ENCODE results near the gene CHN1. TPM values are rescaled to one million over a fixed set of nuclear protein-coding genes. Genes with fewer than 3 reads are reported as not detected.
A peak's percentile ranks its signal among the peaks of the same experiment; 100 is the strongest.

CHN1 gene
- total and polyA plus RNA-seq, 7 donors = 2.1 to 15.6 (median 11.4) TPM

DNA sequence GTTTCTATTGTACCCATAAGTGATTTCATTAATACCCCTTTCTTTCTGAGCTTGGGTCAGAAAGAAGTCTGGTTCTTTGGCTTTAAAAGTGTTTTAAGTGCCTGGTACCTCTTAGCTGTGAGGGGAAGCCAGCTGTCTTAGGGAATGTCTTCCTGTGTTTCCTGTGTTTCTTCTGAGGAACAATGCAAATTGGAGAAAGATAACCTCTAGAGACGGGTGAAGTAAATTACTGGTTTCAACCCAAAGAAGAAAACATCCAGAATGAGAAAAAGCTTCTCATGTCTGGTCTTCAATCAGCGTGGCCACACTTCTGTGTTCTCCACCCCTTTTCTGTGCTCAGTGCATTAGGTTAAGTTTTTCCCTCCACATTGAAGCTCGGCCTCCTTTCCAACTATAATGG lies 10.2 kb upstream of the CHN1 start:
- intact Hi-C loops (cut with DNase I) = no loop called here
- TF ChIP-seq POLR2A (IDR thresholded peaks at IDR 0.05) (no peak), POLR2AphosphoS5 (IDR thresholded peaks at IDR 0.05) (no peak)
- peaks cover 0 to 4% (median 0%) of the 10 kb centered on the region in 4 donors for H3K4me1 ChIP-seq
- 79 to 87% methylated on average over 3 of the region's 3 CpGs for whole genome bisulfite sequencing, 2 donors
- DNase-seq = no peak
- H3K27ac ChIP-seq = no peak overlapping the region
- H3K36me3 ChIP-seq = no peaks in the 10 kb centered on the region
- no peak overlapping the region for H3K4me3 ChIP-seq
- no peaks in the 10 kb centered on the region for H3K27me3 ChIP-seq
- no peaks in the 10 kb centered on the region for H3K9me3 ChIP-seq

DNA sequence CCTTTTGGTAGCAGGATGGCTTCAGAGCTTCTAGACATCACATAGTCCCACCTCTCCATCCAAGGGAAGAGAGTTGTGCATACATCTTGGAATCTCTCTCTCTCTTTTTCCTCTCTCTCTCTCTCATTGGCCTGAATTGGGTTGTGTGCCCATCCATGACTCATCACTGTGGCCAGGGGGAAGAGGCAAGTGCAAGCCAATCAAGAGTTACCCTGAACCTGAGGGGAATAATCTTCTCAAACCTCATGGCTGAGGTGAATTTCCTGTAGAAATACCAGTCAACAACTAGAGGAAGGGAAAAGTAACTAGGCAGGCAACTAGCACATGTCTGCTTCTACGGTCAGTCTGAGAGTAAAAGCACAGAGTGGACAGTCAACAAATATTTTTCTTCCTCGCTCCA lies 7.3 kb upstream of the CHN1 start:
- no peaks in the 10 kb centered on the region for H3K27me3 ChIP-seq
- H3K4me3 ChIP-seq = no peak overlapping the region
- H3K9me3 ChIP-seq = no peaks in the 10 kb centered on the region
- H3K4me1 ChIP-seq = peaks cover 0 to 11% (median 4%) of the 10 kb centered on the region in 4 donors
- no peak overlapping the region for H3K27ac ChIP-seq
- TF ChIP-seq POLR2A (IDR thresholded peaks at IDR 0.05) (no peak), POLR2AphosphoS5 (IDR thresholded peaks at IDR 0.05) (no peak), EP300 (IDR thresholded peaks at IDR 0.05) (no peak)
- TF ChIP-seq, protein P1, sequence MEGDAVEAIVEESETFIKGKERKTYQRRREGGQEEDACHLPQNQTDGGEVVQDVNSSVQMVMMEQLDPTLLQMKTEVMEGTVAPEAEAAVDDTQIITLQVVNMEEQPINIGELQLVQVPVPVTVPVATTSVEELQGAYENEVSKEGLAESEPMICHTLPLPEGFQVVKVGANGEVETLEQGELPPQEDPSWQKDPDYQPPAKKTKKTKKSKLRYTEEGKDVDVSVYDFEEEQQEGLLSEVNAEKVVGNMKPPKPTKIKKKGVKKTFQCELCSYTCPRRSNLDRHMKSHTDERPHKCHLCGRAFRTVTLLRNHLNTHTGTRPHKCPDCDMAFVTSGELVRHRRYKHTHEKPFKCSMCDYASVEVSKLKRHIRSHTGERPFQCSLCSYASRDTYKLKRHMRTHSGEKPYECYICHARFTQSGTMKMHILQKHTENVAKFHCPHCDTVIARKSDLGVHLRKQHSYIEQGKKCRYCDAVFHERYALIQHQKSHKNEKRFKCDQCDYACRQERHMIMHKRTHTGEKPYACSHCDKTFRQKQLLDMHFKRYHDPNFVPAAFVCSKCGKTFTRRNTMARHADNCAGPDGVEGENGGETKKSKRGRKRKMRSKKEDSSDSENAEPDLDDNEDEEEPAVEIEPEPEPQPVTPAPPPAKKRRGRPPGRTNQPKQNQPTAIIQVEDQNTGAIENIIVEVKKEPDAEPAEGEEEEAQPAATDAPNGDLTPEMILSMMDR (IDR thresholded peaks at IDR 0.05) = no peak
- no peaks in the 10 kb centered on the region for H3K36me3 ChIP-seq
- intact Hi-C loops (cut with DNase I) = no loop called here
- DNase-seq = no peak
- 90 to 95% methylated on average over 2 of the region's 2 CpGs for WGBS, 2 donors

DNA sequence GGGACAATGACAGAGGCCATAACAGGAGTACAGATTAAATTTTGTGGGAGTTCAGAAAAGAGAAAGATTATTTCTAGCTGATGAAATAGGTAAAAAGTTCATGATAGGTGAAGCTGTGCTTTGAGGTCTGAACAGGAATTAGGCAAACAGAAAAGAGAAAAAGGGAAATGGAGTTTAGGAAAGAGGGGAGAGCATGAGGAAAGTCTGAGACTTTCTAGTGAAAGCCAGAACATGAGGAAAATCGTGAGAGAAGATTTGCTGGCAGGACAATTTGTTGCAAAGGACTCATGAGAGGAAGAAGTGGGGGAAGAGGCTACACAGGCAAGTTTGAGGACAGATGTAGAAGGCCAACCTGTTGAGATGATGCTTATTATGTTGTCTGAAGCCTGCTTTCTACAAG lies 6.3 kb upstream of the CHN1 start:
- H3K27me3 ChIP-seq = no peaks in the 10 kb centered on the region
- DNase-seq = no peak
- H3K9me3 ChIP-seq = no peaks in the 10 kb centered on the region
- 53 to 59% methylated on average over 1 of the region's 1 CpG for WGBS, 2 donors
- TF ChIP-seq POLR2AphosphoS5 (IDR thresholded peaks at IDR 0.05) (no peak), POLR2A (IDR thresholded peaks at IDR 0.05) (no peak)
- TF ChIP-seq, protein P1 (IDR thresholded peaks at IDR 0.05) = no peak
- H3K4me3 ChIP-seq = no peak overlapping the region
- no peak overlapping the region for H3K27ac ChIP-seq
- intact Hi-C loops (cut with DNase I) = no loop called here
- H3K36me3 ChIP-seq = no peaks in the 10 kb centered on the region
- peaks cover 0 to 11% (median 4%) of the 10 kb centered on the region in 4 donors for H3K4me1 ChIP-seq

DNA sequence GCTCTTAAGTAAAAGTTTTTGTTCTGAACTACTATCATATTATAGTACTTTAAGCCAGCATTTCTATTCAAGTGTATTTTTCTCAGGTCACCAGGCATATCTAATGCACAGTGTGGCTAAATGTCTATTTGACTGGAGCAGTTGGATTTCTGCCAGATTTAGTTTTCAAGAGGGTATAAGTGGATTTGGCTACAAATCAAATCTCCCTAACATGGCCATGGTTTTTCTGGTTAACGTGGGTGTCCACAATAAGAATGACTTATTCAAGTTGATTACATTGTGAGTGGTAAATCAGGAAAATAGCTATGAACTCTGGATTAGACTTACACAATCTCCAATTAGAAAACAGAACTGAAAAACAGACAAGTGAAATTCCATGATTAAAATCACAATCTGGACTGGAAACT lies 5.7 kb upstream of the CHN1 start:
- Histone ChIP-seq H3K27me3 (no peaks in the 10 kb centered on the region), H3K27ac (peak overlapping the region in 1 of 4 donors; percentile 18), H3K36me3 (no peaks in the 10 kb centered on the region), H3K4me3 (no peak overlapping the region), H3K4me1 (peaks cover 0 to 14% (median 4%) of the 10 kb centered on the region in 4 donors), H3K9me3 (no peaks in the 10 kb centered on the region)
- TF ChIP-seq, protein P1 (IDR thresholded peaks at IDR 0.05) = no peak
- no peak for TF ChIP-seq POLR2AphosphoS5 (IDR thresholded peaks at IDR 0.05)
- no peak for TF ChIP-seq EP300 (IDR thresholded peaks at IDR 0.05)
- no peak for TF ChIP-seq POLR2A (IDR thresholded peaks at IDR 0.05)
- WGBS, 2 donors = 63 to 69% methylated on average over 1 of the region's 1 CpG
- no peak for DNase-seq
- intact Hi-C loops (cut with DNase I) = no loop called here

DNA sequence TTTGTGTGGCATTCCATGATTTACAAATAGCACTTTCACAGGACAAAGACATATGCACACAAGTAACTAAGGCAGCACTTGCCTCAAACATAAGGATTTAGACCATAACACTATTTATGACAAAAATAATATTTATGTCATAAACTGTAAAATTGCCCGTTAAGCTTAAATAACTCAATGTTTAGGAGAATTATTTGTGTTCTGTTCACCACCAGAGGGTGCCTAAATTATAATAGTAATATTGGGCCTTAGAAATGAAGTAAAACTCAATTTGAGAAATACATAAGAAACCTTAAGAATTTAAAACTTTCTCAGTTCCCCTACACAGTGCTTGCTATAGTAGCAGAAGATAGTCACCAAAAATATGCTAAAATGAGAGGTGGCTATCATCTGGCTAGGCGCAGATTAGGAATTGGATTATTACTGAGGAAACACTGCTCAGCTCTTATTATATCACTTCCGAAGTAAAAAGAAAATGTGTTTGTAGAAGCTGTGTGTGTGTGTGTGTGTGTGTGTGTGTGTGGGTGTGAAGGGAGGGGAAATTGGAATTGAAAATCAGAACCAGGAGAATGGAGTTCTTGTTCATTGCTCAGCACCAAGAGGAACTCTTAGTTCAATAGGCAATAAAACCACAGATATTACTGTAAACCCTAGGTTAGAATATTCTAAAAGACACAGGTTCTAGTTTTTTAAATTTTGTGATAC lies 4.9 kb upstream of the CHN1 start:
- H3K4me1 ChIP-seq = peaks cover 0 to 19% (median 6%) of the 10 kb centered on the region in 4 donors
- no peak overlapping the region for H3K4me3 ChIP-seq
- intact Hi-C loops (cut with DNase I) = no loop called here
- H3K27ac ChIP-seq = peak overlapping the region in 1 of 4 donors; percentile 9
- no peak for DNase-seq
- TF ChIP-seq EP300 (IDR thresholded peaks at IDR 0.05) (no peak), POLR2A (IDR thresholded peaks at IDR 0.05) (no peak), POLR2AphosphoS5 (IDR thresholded peaks at IDR 0.05) (no peak)
- TF ChIP-seq, protein P1 (IDR thresholded peaks at IDR 0.05) = no peak
- H3K36me3 ChIP-seq = no peaks in the 10 kb centered on the region
- H3K9me3 ChIP-seq = no peaks in the 10 kb centered on the region
- H3K27me3 ChIP-seq = no peaks in the 10 kb centered on the region
- 78 to 82% methylated on average over 3 of the region's 3 CpGs for WGBS, 2 donors

Measured in sigmoid colon (tissue), 7 donors.